Neural progenitor cell (in vitro differentiated cells): ENCODE measurements around the gene MAGEB1.

ENCODE experiments used
- EZH2 ChIP-seq: fragments of 200-600 bp; sonication (generic); IDR thresholded peaks from 2 replicates; pipeline ENCODE4 v1.6.1; 2017; ENCODE audit warnings: antibody characterized with exemption, mild to moderate bottlenecking, moderate library complexity
- TF ChIP-seq, protein P1 (sequence below): fragments of 200-600 bp; sonication (generic); IDR thresholded peaks from 2 replicates; pipeline ENCODE4 v1.5.1; 2017; ENCODE audit warnings: antibody characterized with exemption, mild to moderate bottlenecking

DNA sequence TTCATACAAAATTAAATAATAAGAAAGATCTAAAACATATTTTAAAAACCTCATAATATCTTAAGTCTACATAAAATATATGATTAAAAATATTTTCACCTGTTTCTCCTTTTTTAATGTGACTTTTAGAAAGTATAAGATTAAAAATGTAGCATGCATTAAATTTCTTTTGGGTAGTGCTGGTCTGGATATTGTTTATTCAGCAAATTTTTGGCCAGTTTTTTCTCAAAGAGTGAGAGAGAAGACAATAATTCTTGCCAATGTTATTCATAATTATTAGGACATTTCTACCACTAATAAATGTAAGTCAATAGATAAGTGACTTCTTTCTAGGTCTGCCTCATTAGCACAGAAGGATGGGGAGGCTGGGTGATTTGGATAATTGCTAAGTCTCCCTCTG, 14.1 kb downstream of the MAGEB1 start:
- TF ChIP-seq, protein P1, sequence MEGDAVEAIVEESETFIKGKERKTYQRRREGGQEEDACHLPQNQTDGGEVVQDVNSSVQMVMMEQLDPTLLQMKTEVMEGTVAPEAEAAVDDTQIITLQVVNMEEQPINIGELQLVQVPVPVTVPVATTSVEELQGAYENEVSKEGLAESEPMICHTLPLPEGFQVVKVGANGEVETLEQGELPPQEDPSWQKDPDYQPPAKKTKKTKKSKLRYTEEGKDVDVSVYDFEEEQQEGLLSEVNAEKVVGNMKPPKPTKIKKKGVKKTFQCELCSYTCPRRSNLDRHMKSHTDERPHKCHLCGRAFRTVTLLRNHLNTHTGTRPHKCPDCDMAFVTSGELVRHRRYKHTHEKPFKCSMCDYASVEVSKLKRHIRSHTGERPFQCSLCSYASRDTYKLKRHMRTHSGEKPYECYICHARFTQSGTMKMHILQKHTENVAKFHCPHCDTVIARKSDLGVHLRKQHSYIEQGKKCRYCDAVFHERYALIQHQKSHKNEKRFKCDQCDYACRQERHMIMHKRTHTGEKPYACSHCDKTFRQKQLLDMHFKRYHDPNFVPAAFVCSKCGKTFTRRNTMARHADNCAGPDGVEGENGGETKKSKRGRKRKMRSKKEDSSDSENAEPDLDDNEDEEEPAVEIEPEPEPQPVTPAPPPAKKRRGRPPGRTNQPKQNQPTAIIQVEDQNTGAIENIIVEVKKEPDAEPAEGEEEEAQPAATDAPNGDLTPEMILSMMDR, result no peak
- TF ChIP-seq EZH2, result no peak
